SU-DHL-6 (cell line): ENCODE measurements around the gene PCOLCE2.

Source experiments
- H2AFZ ChIP-seq: fragments of 200-600 bp; sonication (generic); 2 replicates; pipeline ENCODE4 v1.6.1; 2014; ENCODE audit warnings: low read depth, mild to moderate bottlenecking, moderate library complexity, mixed read lengths, antibody characterized with exemption, low read length; ENCODE audit not compliant: severe bottlenecking
- H3F3A ChIP-seq: fragments of 200-600 bp; shearing (Covaris generic); 2 replicates; pipeline ENCODE4 v1.6.0; 2016; ENCODE audit warnings: antibody characterized with exemption, mild to moderate bottlenecking; ENCODE audit not compliant: insufficient read depth
- H3K27ac ChIP-seq: fragments of 200-600 bp; sonication (generic); 2 replicates; pipeline ENCODE4 v1.5.1; 2016; ENCODE audit warnings: low read depth, mild to moderate bottlenecking, low read length, moderate library complexity, mixed read lengths
- H3K27me3 ChIP-seq: fragments of 200-600 bp; sonication (generic), shearing (Covaris generic); 2 replicates; pipeline ENCODE4 v1.6.0; 2014; ENCODE audit warnings: mild to moderate bottlenecking, low read length
- H3K36me3 ChIP-seq: fragments of 200-600 bp; sonication (generic); 2 replicates; pipeline ENCODE4 v1.6.1; 2014; ENCODE audit warnings: mild to moderate bottlenecking, low read length, mixed read lengths
- H3K4me2 ChIP-seq: fragments of 300-600, 200-600 bp; shearing (Covaris generic), sonication (generic); 2 replicates; pipeline ENCODE4 v1.6.0; 2014; ENCODE audit warnings: low read length, low read depth, mild to moderate bottlenecking; ENCODE audit not compliant: poor library complexity, severe bottlenecking
- H3K4me3 ChIP-seq: fragments of 200-600 bp; sonication (generic); 2 replicates; pipeline ENCODE4 v1.5.1; 2014; ENCODE audit warnings: antibody characterized with exemption, low read length, mild to moderate bottlenecking, mixed read lengths; ENCODE audit not compliant: insufficient read depth, poor library complexity, severe bottlenecking
- H3K79me2 ChIP-seq: fragments of 200-600 bp; sonication (generic); 2 replicates; pipeline ENCODE4 v1.6.1; 2014; ENCODE audit warnings: mild to moderate bottlenecking, low read length, moderate library complexity; ENCODE audit not compliant: insufficient read depth
- H3K9ac ChIP-seq: fragments of 200-600 bp; sonication (generic); 2 replicates; pipeline ENCODE4 v1.7.0; 2014; ENCODE audit warnings: mild to moderate bottlenecking, low read length
- H3K9me2 ChIP-seq: fragments of 200-600 bp; sonication (generic); replicated peaks from 2 replicates; pipeline ENCODE4 v1.6.1; 2014; ENCODE audit warnings: low read length; ENCODE audit not compliant: insufficient read depth
- H3K9me3 ChIP-seq: fragments of 200-600 bp; sonication (generic); 2 replicates; pipeline ENCODE4 v1.6.1; 2014; ENCODE audit warnings: low read length, mixed read lengths; ENCODE audit not compliant: insufficient read depth
- H4K20me1 ChIP-seq: fragments of 200-600 bp; sonication (generic); 2 replicates; pipeline ENCODE4 v1.6.1; 2014; ENCODE audit warnings: low read depth, mild to moderate bottlenecking, antibody characterized with exemption, low read length, moderate library complexity, mixed read lengths
- CTCF ChIP-seq: fragments of 200-600 bp; sonication (generic); IDR thresholded peaks from one replicate; pipeline ENCODE4 v1.5.1; 2017; ENCODE audit warnings: antibody characterized with exemption, mild to moderate bottlenecking, low read length, moderate library complexity; ENCODE audit not compliant: insufficient read depth, poor library complexity, severe bottlenecking
- EZH2phosphoT487 ChIP-seq: fragments of 200-600 bp; sonication (generic), shearing (Covaris generic); conservative IDR thresholded peaks from 2 replicates; pipeline ENCODE4 v1.6.1; 2018; ENCODE audit warnings: mild to moderate bottlenecking, antibody characterized with exemption, low read length, moderate library complexity, mixed read lengths

The PCOLCE2 gene

GRCh38 chr3:142878649-142879300 lies 10.1 kb downstream of the PCOLCE2 start:
- Histone ChIP-seq H3K27me3 (no peaks in the 10 kb centered on the region), H3K4me3 (no peak overlapping the region), H3F3A (no peaks in the 10 kb centered on the region), H2AFZ (no peak overlapping the region), H4K20me1 (no peaks in the 10 kb centered on the region), H3K9me3 (no peaks in the 10 kb centered on the region), H3K4me2 (no peak overlapping the region), H3K27ac (no peak overlapping the region), H3K9me2 (no peaks in the 10 kb centered on the region), H3K79me2 (no peaks in the 10 kb centered on the region), H3K36me3 (no peaks in the 10 kb centered on the region), H3K9ac (no peak overlapping the region)
- TF ChIP-seq CTCF: no peak
- TF ChIP-seq EZH2phosphoT487: no peak

- H3K9ac ChIP-seq: no peak overlapping the region
Observed at GRCh38 chr3:142876417-142876816, 12.5 kb downstream of the PCOLCE2 start.

GRCh38 chr3:142875583-142876207 lies 13.2 kb downstream of the PCOLCE2 start:
- Histone ChIP-seq H2AFZ (no peak overlapping the region), H3K27me3 (no peaks in the 10 kb centered on the region), H3K9ac (no peak overlapping the region), H3K9me2 (no peaks in the 10 kb centered on the region), H3K79me2 (no peaks in the 10 kb centered on the region), H4K20me1 (no peaks in the 10 kb centered on the region), H3F3A (no peaks in the 10 kb centered on the region), H3K4me3 (no peak overlapping the region), H3K27ac (no peak overlapping the region), H3K4me2 (no peak overlapping the region), H3K36me3 (no peaks in the 10 kb centered on the region), H3K9me3 (no peaks in the 10 kb centered on the region)
- TF ChIP-seq CTCF (no peak), EZH2phosphoT487 (no peak)

More at GRCh38 chr3:142876417-142876816, 12.5 kb downstream of the PCOLCE2 start:
- H3K9me3 ChIP-seq: no peaks in the 10 kb centered on the region
- H3F3A ChIP-seq: no peaks in the 10 kb centered on the region
- H3K27me3 ChIP-seq: no peaks in the 10 kb centered on the region
- H3K27ac ChIP-seq: no peak overlapping the region
- no peak overlapping the region for H3K4me3 ChIP-seq
- no peaks in the 10 kb centered on the region for H3K79me2 ChIP-seq
- H2AFZ ChIP-seq: no peak overlapping the region
- H3K4me2 ChIP-seq: no peak overlapping the region
- no peaks in the 10 kb centered on the region for H3K36me3 ChIP-seq
- no peak for TF ChIP-seq EZH2phosphoT487
- TF ChIP-seq CTCF: no peak
- H3K9me2 ChIP-seq: no peaks in the 10 kb centered on the region
- H4K20me1 ChIP-seq: no peaks in the 10 kb centered on the region
